NB4 (cell line): Measurements from ENCODE around the gene IMMP2L.
"Not testable (repeated sequence)": the region's sequence is repeated elsewhere in the genome, so short reads cannot be mapped to it uniquely, and the experiment has no call there.

Source experiments
- DNase-seq: peaks from one replicate; pipeline ENCODE4 v3.0.0; 2010; ENCODE audit warnings: low read depth
- H3K4me3 ChIP-seq: one replicate; pipeline ENCODE4 v1.5.1; 2011; ENCODE audit warnings: mild to moderate bottlenecking, low read depth, low read length, moderate library complexity
- CTCF ChIP-seq: IDR thresholded peaks from one replicate; pipeline ENCODE4 v1.5.1; 2012; ENCODE audit warnings: low read depth, low read length
- MAX ChIP-seq: IDR thresholded peaks from 2 replicates; pipeline ENCODE4 v1.6.1; 2011; ENCODE audit warnings: low read depth, low read length
- MYC ChIP-seq: IDR thresholded peaks from 2 replicates; pipeline ENCODE4 v1.6.1; 2011; ENCODE audit warnings: low read depth, low read length
- POLR2A ChIP-seq: IDR thresholded peaks from 2 replicates; pipeline ENCODE4 v1.6.1; 2011; ENCODE audit warnings: mild to moderate bottlenecking; ENCODE audit not compliant: insufficient read length; ENCODE audit errors: extremely low read depth

The IMMP2L gene

GRCh38 chr7:111510062-111510461, 52.2 kb downstream of the IMMP2L start:
- TF ChIP-seq POLR2A = no peak
- no peak for TF ChIP-seq MYC
- TF ChIP-seq MAX = no peak
- no peak overlapping the region for H3K4me3 ChIP-seq
- DNase-seq = no peak

GRCh38 chr7:111509288-111509687, 53.0 kb downstream of the IMMP2L start:
- TF ChIP-seq MYC (no peak), CTCF (no peak), MAX (no peak), POLR2A (no peak)
- H3K4me3 ChIP-seq = no peak overlapping the region
- no peak for DNase-seq

- no peak for TF ChIP-seq POLR2A
- TF ChIP-seq MYC = no peak
- no peak for TF ChIP-seq CTCF
- TF ChIP-seq MAX = no peak
- no peak for DNase-seq
- no peak overlapping the region for H3K4me3 ChIP-seq
Measured at GRCh38 chr7:111508387-111508786, 53.9 kb downstream of the IMMP2L start.

GRCh38 chr7:111505422-111505821, 56.9 kb downstream of the IMMP2L start:
- H3K4me3 ChIP-seq, DNase-seq: not testable (repeated sequence)

GRCh38 chr7:111501799-111502198, 60.5 kb downstream of the IMMP2L start:
- not testable (repeated sequence) for DNase-seq, H3K4me3 ChIP-seq

- H3K4me3 ChIP-seq = no peak overlapping the region
- DNase-seq = no peak
- TF ChIP-seq CTCF = no peak
- TF ChIP-seq MAX = no peak
- TF ChIP-seq MYC = no peak
- TF ChIP-seq POLR2A = no peak
Measured at GRCh38 chr7:111499027-111499426, 63.3 kb downstream of the IMMP2L start.

- no peak for DNase-seq
- TF ChIP-seq MAX = no peak
- no peak overlapping the region for H3K4me3 ChIP-seq
Measured at GRCh38 chr7:111498391-111499007, 63.8 kb downstream of the IMMP2L start.

- no peak overlapping the region for H3K4me3 ChIP-seq
- DNase-seq = no peak
- no peak for TF ChIP-seq MYC
- no peak for TF ChIP-seq CTCF
- TF ChIP-seq MAX = no peak
- no peak for TF ChIP-seq POLR2A
Measured at GRCh38 chr7:111495173-111495810, 67.0 kb downstream of the IMMP2L start.
